A172 (cell line): ENCODE data around the gene LHX1. TPM values are rescaled to one million over a fixed set of nuclear protein-coding genes. Genes with fewer than 3 reads are reported as not detected.

Experiments
- DNase-seq: peaks from one replicate; pipeline ENCODE4 v3.0.0-alpha.2; 2015; ENCODE audit warnings: low spot score
- total RNA-seq: library from RNA; depleted of rRNA; stranded (reverse); fragments of >200 nt; shearing (Covaris generic); gene quantifications from 2 replicates; pipeline ENCODE4 v1.2.3, GENCODE V29; 2014; rRNA removed

The LHX1 gene
- total RNA-seq, 1 experiment from 2014 or later: 1.4 TPM

DNA sequence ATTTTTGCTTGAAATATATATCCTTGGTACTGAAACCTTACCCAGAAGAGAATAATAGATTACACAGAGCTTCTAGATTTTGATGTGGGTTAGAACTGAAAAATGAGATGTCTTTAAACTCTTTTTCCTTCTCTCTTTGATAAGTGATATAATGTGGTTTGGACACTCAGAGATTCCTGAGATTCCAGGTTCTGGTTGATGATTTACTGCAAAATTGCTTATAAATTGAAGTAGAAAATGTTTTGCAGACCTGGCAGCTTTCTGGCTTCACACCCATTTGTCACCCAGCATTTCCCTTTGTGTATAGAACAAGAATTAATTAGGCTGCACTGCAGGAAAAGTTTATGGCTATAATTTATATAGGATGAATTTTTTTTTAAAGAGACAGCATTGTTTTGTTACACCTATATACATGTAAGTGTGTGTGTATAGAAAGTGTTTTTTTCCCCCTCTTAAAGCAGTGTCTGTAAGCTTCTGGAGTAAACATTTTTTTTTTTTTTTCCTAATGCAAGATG lies 35.0 kb downstream of the LHX1 start:
- peak; percentile 28 for DNase-seq

DNA sequence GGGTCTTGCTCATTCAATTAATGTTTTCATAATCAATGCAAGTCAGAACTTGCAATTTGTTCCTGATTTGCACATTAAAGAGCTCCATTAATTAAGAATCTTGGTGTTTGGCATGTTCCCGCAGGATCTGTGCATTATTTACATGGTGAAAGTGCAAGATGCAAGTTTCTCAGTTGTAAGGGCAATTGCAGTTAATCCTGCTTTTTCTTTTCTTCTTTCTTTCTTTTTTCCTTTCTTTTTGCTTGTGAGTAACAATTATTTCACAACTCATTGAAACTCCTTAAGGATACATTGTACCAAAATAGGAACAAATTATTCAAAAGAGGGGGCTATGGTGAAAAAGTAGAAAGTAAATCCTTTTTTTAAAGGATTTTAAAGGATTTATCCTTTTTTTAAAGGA lies 35.6 kb downstream of the LHX1 start:
- no peak for DNase-seq

DNA sequence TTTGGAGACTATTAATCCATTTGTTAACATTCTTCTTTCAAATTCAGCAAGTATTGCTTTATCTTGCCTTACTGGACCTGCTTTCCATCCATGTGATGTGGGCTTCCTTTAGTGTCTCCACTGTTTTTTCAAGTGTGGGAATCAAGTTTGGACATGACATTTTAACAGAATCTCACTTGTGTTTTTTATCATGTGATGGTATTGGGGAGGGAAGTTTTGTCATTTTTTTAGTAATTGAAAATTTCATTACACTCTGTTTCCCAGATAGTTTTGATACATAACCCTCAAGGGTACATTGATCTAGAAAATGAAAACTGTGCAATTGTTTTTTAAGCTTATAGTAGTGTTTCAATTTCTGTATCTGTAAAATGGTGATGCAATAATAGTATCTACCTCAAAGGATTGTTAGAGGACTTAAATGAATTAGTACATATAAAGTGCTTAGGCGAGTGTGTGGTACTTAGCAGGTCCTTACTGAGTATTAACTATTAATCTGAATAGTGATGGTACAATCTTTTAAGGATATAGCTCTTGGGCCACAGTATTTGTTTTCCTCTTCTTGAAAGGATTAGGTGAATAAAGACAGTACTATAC lies 38.7 kb downstream of the LHX1 start:
- no peak for DNase-seq

DNA sequence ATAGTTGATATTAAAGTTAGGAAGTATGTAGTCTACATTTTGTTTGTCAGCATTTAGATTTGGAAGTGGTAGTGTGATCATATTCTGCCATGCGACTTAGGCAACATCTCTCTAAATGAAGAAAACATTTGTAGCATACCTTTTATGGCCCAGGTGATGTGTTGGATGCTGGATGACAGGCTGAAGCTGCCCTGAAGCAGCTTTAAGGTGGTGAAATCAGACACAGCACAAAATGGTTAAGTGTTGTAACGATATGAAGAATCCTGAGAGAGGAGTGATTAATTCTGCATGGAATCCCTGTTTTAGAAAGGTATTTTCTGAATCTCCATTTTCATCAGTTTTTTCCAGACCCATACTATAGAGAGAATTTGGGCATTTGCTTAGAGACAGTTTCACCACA lies 39.8 kb downstream of the LHX1 start:
- DNase-seq: no peak

DNA sequence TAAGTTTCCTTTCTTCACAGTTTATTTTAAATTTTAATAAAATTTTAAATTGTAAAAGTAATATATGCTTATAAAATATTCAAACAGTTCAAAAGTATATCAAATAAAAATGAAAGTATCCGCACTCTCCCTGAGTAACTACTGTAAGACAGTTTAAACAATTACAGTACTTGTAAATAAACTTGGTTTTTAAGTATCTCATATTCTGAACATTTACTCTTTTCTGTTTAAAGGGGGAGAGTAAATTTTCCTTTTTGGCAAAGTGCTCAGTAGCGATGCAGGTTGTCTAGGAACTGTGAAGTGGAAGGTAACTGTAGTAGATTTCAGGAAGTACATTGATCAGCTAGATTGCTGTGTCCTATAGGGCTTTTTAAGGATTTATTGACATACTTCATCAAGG lies 40.3 kb downstream of the LHX1 start:
- DNase-seq: no peak

DNA sequence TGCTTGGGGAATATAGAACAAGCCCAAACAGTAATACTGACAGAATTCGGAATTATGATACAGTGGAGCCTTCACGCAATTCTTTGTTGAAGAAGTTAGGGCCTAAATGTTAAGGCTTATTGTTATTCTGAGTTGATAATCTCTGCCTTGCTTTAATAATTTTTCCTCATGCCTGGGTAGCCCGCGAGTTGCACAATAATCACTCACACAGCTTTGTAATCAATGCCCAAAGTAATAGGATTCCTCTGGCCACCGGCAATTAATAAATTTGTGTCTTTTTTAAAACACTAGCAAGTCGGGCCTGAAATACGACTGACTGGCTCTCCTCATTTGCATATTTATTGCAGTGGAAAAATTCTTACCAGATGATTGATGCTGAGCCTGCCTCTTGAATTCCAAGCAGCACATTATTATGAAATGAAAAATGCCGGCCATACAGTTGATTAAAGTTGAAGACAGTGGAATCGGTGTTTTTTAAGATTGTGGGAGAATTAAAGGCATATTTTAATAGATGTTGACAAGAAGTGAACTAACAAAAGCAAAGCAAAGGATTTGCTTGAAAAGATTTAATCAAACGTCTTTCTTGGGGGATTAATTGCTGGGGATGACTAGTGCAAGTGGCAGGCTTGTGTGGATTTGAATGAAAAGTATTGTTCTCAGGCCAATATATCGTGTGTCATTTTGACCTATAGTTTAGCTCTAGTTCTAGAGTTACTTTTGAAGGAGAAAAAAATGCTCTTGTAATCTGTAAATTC lies 41.7 kb downstream of the LHX1 start:
- DNase-seq: peak; percentile 4

DNA sequence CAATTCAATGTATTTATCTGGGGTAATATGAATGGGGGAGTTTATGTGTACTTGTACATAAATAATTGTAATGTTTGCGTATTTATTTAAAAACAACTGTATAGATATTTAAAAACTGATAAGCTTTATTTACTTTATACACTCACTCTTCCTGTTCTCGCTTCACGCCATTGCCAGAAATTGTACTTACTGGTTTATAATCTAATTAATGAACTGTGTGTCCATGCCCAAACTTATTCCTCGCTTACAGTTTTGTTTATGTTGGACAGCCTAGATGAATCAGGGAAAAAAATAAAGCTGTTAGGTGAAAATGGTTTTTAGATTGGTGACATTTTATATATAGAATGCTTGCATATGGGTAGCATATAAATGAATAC lies 42.3 kb downstream of the LHX1 start:
- no peak for DNase-seq

DNA sequence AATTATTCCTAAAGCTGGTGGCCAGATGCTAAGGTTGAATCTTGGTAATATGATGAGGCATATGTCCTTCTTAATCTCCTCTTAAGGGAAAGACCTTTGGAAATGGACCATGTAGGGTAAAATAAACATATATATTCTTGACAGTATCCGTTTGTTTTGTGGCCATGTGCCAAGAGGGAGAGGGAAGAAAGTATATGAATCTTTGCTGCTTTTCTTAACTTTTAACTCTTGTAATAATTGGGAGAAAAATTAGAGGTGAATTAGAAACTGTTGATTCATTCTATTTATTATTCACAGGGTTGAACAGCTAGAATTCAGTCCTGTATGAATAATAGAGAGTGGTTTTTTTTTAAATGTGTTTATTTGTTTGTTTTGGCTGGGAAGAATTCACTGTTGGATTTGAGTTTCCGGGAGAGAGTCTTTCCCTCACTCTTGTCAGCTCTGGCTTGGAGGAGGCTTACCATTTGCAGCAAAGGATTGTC lies 43.0 kb downstream of the LHX1 start:
- peak; percentile 14 for DNase-seq

DNA sequence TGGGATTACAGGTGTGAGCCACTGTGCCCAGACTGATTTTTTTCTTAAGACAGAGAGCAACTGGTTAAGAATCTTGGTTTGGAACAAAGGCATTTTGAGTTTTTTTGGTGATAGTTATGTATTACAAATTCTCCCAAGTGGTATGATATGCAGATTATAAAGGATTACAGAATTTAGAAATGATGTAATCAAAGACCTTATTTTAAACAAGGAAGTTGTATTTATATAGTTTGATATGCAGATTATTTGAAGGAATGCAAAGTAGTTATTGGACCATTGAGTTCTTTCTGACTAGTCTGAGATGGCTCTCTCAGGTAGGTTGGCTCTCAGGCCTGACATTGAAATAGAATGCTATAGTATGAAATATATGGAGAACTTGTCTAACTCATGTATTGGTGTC lies 46.3 kb downstream of the LHX1 start:
- DNase-seq: no peak

DNA sequence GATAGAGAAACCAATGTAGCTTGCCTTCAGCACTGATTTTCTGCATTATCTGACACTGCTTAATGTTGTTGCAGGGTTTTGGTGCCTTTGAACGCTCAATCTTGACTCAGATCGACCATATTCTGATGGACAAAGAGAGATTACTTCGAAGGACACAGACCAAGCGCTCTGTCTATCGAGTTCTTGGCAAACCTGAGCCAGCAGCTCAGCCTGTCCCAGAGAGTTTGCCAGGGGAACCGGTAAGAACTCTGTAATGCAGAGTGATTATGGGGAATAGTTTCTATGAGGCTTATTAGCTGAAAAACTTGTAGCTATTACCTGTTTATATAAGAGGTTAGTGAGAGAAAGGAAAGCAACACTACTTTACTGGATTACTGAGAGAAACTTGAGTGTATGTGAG lies 51.9 kb downstream of the LHX1 start:
- DNase-seq: no peak

DNA sequence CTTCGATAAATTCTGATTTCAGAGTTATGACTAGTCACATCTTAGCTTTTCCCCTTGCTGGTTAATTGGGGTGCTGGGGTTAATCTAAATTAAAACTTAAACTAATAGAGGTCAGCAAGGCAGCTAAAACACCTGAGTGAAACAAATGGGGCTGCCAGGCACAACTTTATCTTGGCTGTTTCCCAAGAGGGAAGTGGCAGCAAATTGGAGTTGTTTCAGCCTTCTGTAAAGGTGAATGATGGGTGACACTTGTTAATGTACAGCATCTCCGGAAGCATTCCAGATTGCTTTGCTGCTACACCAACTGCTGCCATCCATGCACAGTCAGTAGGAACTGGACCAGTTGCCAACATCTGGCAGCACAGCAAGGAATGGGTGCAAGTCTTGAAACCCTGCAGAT lies 55.4 kb downstream of the LHX1 start:
- DNase-seq: no peak

DNA sequence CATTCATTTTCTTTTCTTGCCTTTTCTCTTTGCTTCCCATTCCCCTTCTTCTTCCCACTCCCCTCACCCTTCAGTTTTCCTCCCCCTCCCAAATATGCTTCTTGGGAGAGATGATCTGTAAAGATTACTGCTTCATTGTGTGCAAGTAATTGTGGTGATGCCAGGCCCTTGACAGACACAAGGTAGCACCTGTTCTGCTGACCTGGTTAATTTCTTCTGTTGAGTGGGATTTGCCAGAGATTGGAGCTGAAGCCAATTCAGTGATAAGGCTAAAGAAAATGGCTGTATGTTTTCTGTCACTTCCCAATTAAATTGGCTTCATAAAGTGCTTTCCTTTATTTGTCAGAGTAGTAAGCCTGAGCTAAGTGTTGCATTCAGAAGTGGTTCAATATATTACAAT lies 56.0 kb downstream of the LHX1 start:
- no peak for DNase-seq

Other genes with a start within 250 kb of the LHX1 start
- gene AATF, start 11.5 kb downstream of the LHX1 start, total RNA-seq: 79.9 and 86.2 TPM in 2 replicates